H9 (cell line): Measurements from ENCODE around the gene GID8. TPM values are rescaled to one million over a fixed set of nuclear protein-coding genes. Genes with fewer than 3 reads are reported as not detected.

Source experiments
- DNase-seq: peaks from one replicate; pipeline ENCODE4 v3.0.0-alpha.2; 2017
- H2AFZ ChIP-seq: one replicate; pipeline ENCODE4 v1.6.1; 2013; ENCODE audit warnings: mild to moderate bottlenecking, low read length, control low read depth, moderate library complexity
- H2AK5ac ChIP-seq: 2 replicates; pipeline ENCODE4 v1.6.1; 2013; ENCODE audit warnings: low read length, control low read depth, mixed read lengths; ENCODE audit not compliant: insufficient read length
- H2BK120ac ChIP-seq: one replicate; pipeline ENCODE4 v1.6.1; 2013; ENCODE audit warnings: low read depth, mild to moderate bottlenecking, low read length, control low read depth, inconsistent platforms; ENCODE audit not compliant: poor library complexity, severe bottlenecking
- H2BK12ac ChIP-seq: 2 replicates; pipeline ENCODE4 v1.6.1; 2013; ENCODE audit warnings: low read length, control low read depth, mixed read lengths, low read depth; ENCODE audit not compliant: insufficient read length
- H2BK15ac ChIP-seq: 2 replicates; pipeline ENCODE4 v1.6.1; 2013; ENCODE audit warnings: low read depth, low read length, control low read depth
- H2BK20ac ChIP-seq: one replicate; pipeline ENCODE4 v1.6.1; 2013; ENCODE audit warnings: low read depth, mild to moderate bottlenecking, low read length, control low read depth, inconsistent platforms; ENCODE audit not compliant: poor library complexity, severe bottlenecking
- H2BK5ac ChIP-seq: 2 replicates; pipeline ENCODE4 v1.6.1; 2013; ENCODE audit warnings: low read length, control low read depth, mixed read lengths; ENCODE audit not compliant: insufficient read length
- H3K14ac ChIP-seq: 2 replicates; pipeline ENCODE4 v1.6.1; 2013; ENCODE audit warnings: low read length, control low read depth; ENCODE audit not compliant: insufficient read depth
- H3K18ac ChIP-seq: 2 replicates; pipeline ENCODE4 v1.6.1; 2013; ENCODE audit warnings: low read depth, mild to moderate bottlenecking, mixed read lengths, low read length, control low read depth; ENCODE audit not compliant: insufficient read length
- H3K23ac ChIP-seq: 2 replicates; pipeline ENCODE4 v1.6.1; 2013; ENCODE audit warnings: low read length, control low read depth, mixed read lengths, low read depth; ENCODE audit not compliant: insufficient read length
- H3K23me2 ChIP-seq: 2 replicates; pipeline ENCODE4 v1.6.1; 2013; ENCODE audit warnings: low read depth, mild to moderate bottlenecking, mixed read lengths, low read length, control low read depth; ENCODE audit not compliant: insufficient read length, poor library complexity, severe bottlenecking
- H3K27ac ChIP-seq: 2 replicates; pipeline ENCODE4 v1.5.1; 2013; ENCODE audit warnings: low read length, control low read depth, mixed read lengths, low read depth; ENCODE audit not compliant: insufficient read length
- H3K27me3 ChIP-seq: 2 replicates; pipeline ENCODE4 v1.6.1; 2013; ENCODE audit warnings: low read length, control low read depth, inconsistent platforms; ENCODE audit not compliant: insufficient read depth
- H3K4ac ChIP-seq: 2 replicates; pipeline ENCODE4 v1.6.1; 2013; ENCODE audit warnings: low read depth, mild to moderate bottlenecking, control low read depth, inconsistent platforms, low read length, moderate library complexity
- H3K4me1 ChIP-seq: 2 replicates; pipeline ENCODE4 v1.6.1; 2013; ENCODE audit warnings: low read length, control low read depth, inconsistent platforms; ENCODE audit not compliant: insufficient read depth
- H3K4me2 ChIP-seq: 2 replicates; pipeline ENCODE4 v1.6.1; 2013; ENCODE audit warnings: low read length, control low read depth, mixed read lengths; ENCODE audit not compliant: insufficient read length, insufficient read depth
- H3K56ac ChIP-seq: 2 replicates; pipeline ENCODE4 v1.6.1; 2013; ENCODE audit warnings: low read depth, mild to moderate bottlenecking, mixed read lengths, low read length, control low read depth; ENCODE audit not compliant: insufficient read length
- H3K79me1 ChIP-seq: 2 replicates; pipeline ENCODE4 v1.6.1; 2013; ENCODE audit warnings: low read depth, mild to moderate bottlenecking, moderate library complexity, low read length, control low read depth, inconsistent platforms; ENCODE audit not compliant: insufficient read depth, poor library complexity, severe bottlenecking
- H3K79me2 ChIP-seq: 2 replicates; pipeline ENCODE4 v1.6.1; 2013; ENCODE audit warnings: low read length, control low read depth, inconsistent platforms; ENCODE audit not compliant: insufficient read depth
- H3K9ac ChIP-seq: 2 replicates; pipeline ENCODE4 v1.6.1; 2013; ENCODE audit warnings: low read length, control low read depth, mixed read lengths; ENCODE audit not compliant: insufficient read length; ENCODE audit errors: extremely low read depth
- H3K9me3 ChIP-seq: one replicate; pipeline ENCODE4 v1.6.1; 2013; ENCODE audit warnings: low read depth, low read length, inconsistent platforms; ENCODE audit not compliant: control insufficient read depth
- H3T11ph ChIP-seq: one replicate; pipeline ENCODE4 v1.6.1; 2013; ENCODE audit warnings: mild to moderate bottlenecking, low read length, control low read depth, inconsistent platforms
- H4K20me1 ChIP-seq: one replicate; pipeline ENCODE4 v1.6.1; 2013; ENCODE audit not compliant: control insufficient read depth, insufficient read length, insufficient read depth
- H4K5ac ChIP-seq: 2 replicates; pipeline ENCODE4 v1.6.1; 2013; ENCODE audit warnings: low read depth, mild to moderate bottlenecking, mixed read lengths, low read length, control low read depth; ENCODE audit not compliant: insufficient read length
- H4K8ac ChIP-seq: replicated peaks from 2 replicates; pipeline ENCODE4 v1.6.1; 2013; ENCODE audit warnings: low read length, control low read depth, mixed read lengths, low read depth; ENCODE audit not compliant: insufficient read length
- H4K91ac ChIP-seq: 2 replicates; pipeline ENCODE4 v1.6.1; 2013; ENCODE audit warnings: low read depth, mild to moderate bottlenecking, moderate library complexity, mixed read lengths, low read length, control low read depth; ENCODE audit not compliant: insufficient read length
- H3K27ac Mint-ChIP-seq, 3 experiments: 2 replicates in 2 of 3; 3 replicates in 1 of 3; pipeline ENCODE4 v1.8.0; 2020 to 2021; ENCODE audit warnings: mixed read lengths in 3 of 3, mild to moderate bottlenecking in 1 of 3, moderate library complexity in 1 of 3
- H3K27me3 Mint-ChIP-seq: 2 replicates; pipeline ENCODE4 v1.8.0; 2021; ENCODE audit warnings: low read depth, mild to moderate bottlenecking, moderate library complexity, mixed read lengths
- H3K36me3 Mint-ChIP-seq, 3 experiments: 2 replicates in 2 of 3; 3 replicates in 1 of 3; pipeline ENCODE4 v1.8.0; 2020 to 2021; ENCODE audit warnings: low read depth in 3 of 3, mixed read lengths in 3 of 3; ENCODE audit not compliant: insufficient read depth in 1 of 3
- H3K4me1 Mint-ChIP-seq, 2 experiments: 2 replicates each; pipeline ENCODE4 v1.8.0; 2020; ENCODE audit warnings: mixed read lengths in 2 of 2
- H3K4me3 Mint-ChIP-seq, 2 experiments: 2 replicates in 1 of 2; 3 replicates in 1 of 2; pipeline ENCODE4 v1.8.0; 2020 to 2021; ENCODE audit warnings: mild to moderate bottlenecking in 2 of 2, mixed read lengths in 2 of 2, moderate library complexity in 1 of 2
- H3K9me3 Mint-ChIP-seq, 2 experiments: 2 replicates in 1 of 2; 3 replicates in 1 of 2; pipeline ENCODE4 v1.8.0; 2020; ENCODE audit warnings: mild to moderate bottlenecking in 2 of 2, mixed read lengths in 2 of 2, moderate library complexity in 1 of 2
- CTCF ChIP-seq: fragments of 200-600 bp; sonication (generic); conservative IDR thresholded peaks from 3 replicates; pipeline ENCODE4 v1.8.0; 2021; ENCODE audit warnings: antibody characterized with exemption, mild to moderate bottlenecking
- WGBS: extraction: QIAGEN DNeasy Blood & Tissue Kit; methylation state at CpG from one replicate; pipeline ENCODE4 v1.1.7; 2013; ENCODE audit warnings: missing lambda C conversion rate, low lambda C conversion rate, mixed read lengths; ENCODE audit not compliant: insufficient read length; ENCODE audit errors: extremely low coverage; 5-methylcytosine and 5-hydroxymethylcytosine counted together
- total RNA-seq: library from RNA; stranded (reverse); gene quantifications from 2 replicates; pipeline ENCODE4 v1.2.1, GENCODE V29; 2021

GID8 gene
- total RNA-seq, 1 experiment from 2014 or later: 60.9 TPM

- Histone ChIP-seq H3K23ac (no peak overlapping the region), H2BK5ac (no peak overlapping the region), H3K4me1 (0 out of 2 replicates have a peak, but pooled peaks cover under 1% of the 10 kb centered on the region), H3K14ac (no peak overlapping the region; the same call in 1 of the 2 replicates), H3K56ac (no peak overlapping the region), H4K5ac (no peak overlapping the region), H4K91ac (no peak overlapping the region), H3K23me2 (peaks cover under 1% of the 10 kb centered on the region), H3K4me2 (no peak overlapping the region), H2BK120ac (no peak overlapping the region), H3K9me3 (no peaks in the 10 kb centered on the region), H4K20me1 (no peaks in the 10 kb centered on the region), H4K8ac (no peak overlapping the region), H3K4ac (no peak overlapping the region), H2BK12ac (no peak overlapping the region), H3K79me1 (no peaks in the 10 kb centered on the region), H3K18ac (no peak overlapping the region), H3T11ph (no peak overlapping the region), H3K9ac (no peak overlapping the region), H2BK15ac (no peak overlapping the region), H2AK5ac (no peak overlapping the region), H2AFZ (no peak overlapping the region), H2BK20ac (no peak overlapping the region), H3K27me3 (no peaks in the 10 kb centered on the region), H3K27ac (no peak overlapping the region), H3K79me2 (no peaks in the 10 kb centered on the region)
- no peaks in the 10 kb centered on the region for H3K9me3 Mint-ChIP-seq
- TF ChIP-seq CTCF: no peak
- peaks cover 29% of the 10 kb centered on the region for H3K27me3 Mint-ChIP-seq
- H3K36me3 Mint-ChIP-seq: no peaks in the 10 kb centered on the region
- H3K4me1 Mint-ChIP-seq: peaks cover 16 to 59% of the 10 kb centered on the region in 2 experiments
- H3K27ac Mint-ChIP-seq: no peak overlapping the region
- WGBS: no CpG with 5 or more reads among the region's 19 CpGs
- H3K4me3 Mint-ChIP-seq: no peak overlapping the region
- DNase-seq: no peak
These were observed 42.0 kb downstream of the GID8 start for GRCh38 chr20:62979876-62980373.
